Nephron progenitor cell (in vitro differentiated cells): ENCODE data around the gene PITPNC1.

ENCODE experiments used
- DNase-seq: peaks from one replicate; pipeline ENCODE4 v3.0.0; 2021
- H3K27ac Mint-ChIP-seq: 2 replicates; pipeline ENCODE4 v1.8.0; 2021; ENCODE audit warnings: mild to moderate bottlenecking, moderate library complexity, mixed read lengths
- H3K27me3 Mint-ChIP-seq: 2 replicates; pipeline ENCODE4 v1.8.0; 2021; ENCODE audit warnings: mild to moderate bottlenecking, low read depth, mixed read lengths; ENCODE audit not compliant: poor library complexity
- H3K36me3 Mint-ChIP-seq: 2 replicates; pipeline ENCODE4 v1.8.0; 2021; ENCODE audit warnings: low read depth, mixed read lengths
- H3K4me1 Mint-ChIP-seq: 2 replicates; pipeline ENCODE4 v1.8.0; 2021; ENCODE audit warnings: mixed read lengths
- H3K4me3 Mint-ChIP-seq: 2 replicates; pipeline ENCODE4 v1.8.0; 2021; ENCODE audit warnings: mild to moderate bottlenecking, moderate library complexity, mixed read lengths
- H3K9me3 Mint-ChIP-seq: 2 replicates; pipeline ENCODE4 v1.8.0; 2021; ENCODE audit warnings: mild to moderate bottlenecking, moderate library complexity, mixed read lengths
- TF ChIP-seq, protein P1 (sequence below): fragments of 200-600 bp; sonication (generic); IDR thresholded peaks from 2 replicates; pipeline ENCODE4 v1.5.0; 2021; ENCODE audit warnings: antibody characterized with exemption

PITPNC1 gene

DNA sequence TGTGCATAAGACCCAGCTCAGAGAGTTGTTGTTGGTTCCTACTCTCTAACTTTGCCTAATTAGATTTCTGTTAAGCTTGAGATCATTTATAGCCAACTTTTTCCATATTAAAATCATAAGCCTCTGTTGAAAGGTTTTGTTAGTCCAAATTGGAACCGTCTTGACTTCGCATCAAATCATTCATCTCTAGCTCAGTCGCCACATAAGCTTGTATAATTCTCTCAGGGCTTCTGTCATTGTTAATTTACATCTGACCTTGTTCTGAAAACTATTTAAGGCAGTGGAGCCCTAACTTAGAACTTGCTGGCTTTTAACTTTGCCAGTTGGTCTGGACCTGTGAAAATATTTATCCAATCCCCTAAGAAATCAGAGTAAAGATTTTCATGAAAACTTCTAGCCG, 107.2 kb downstream of the PITPNC1 start:
- TF ChIP-seq, protein P1, sequence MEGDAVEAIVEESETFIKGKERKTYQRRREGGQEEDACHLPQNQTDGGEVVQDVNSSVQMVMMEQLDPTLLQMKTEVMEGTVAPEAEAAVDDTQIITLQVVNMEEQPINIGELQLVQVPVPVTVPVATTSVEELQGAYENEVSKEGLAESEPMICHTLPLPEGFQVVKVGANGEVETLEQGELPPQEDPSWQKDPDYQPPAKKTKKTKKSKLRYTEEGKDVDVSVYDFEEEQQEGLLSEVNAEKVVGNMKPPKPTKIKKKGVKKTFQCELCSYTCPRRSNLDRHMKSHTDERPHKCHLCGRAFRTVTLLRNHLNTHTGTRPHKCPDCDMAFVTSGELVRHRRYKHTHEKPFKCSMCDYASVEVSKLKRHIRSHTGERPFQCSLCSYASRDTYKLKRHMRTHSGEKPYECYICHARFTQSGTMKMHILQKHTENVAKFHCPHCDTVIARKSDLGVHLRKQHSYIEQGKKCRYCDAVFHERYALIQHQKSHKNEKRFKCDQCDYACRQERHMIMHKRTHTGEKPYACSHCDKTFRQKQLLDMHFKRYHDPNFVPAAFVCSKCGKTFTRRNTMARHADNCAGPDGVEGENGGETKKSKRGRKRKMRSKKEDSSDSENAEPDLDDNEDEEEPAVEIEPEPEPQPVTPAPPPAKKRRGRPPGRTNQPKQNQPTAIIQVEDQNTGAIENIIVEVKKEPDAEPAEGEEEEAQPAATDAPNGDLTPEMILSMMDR, result no peak
- no peaks in the 10 kb centered on the region for H3K36me3 Mint-ChIP-seq
- no peak overlapping the region for H3K4me3 Mint-ChIP-seq
- H3K27ac Mint-ChIP-seq, result no peak overlapping the region
- H3K27me3 Mint-ChIP-seq, result peaks cover 6% of the 10 kb centered on the region
- DNase-seq, result no peak
- H3K4me1 Mint-ChIP-seq, result peaks cover 44% of the 10 kb centered on the region
- no peaks in the 10 kb centered on the region for H3K9me3 Mint-ChIP-seq

DNA sequence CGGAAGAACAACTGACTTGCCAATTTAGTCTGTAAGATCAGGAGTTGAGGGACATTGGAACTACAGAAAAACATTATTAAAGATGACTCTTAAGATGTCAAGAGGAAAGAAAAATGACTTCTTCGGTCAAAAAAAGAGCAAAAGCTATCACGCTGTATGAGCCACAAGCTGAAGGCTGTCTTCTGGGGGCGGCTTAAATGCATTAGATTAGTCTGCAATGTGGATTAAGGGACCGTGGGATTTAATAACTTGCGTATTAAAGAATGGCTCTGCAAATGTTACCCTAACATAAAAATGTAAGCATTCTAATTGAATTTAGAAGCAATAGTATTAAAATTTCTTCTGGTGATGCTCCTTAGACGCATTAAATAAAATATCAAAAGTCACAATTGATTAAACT, 108.6 kb downstream of the PITPNC1 start:
- TF ChIP-seq, protein P1, result no peak
- H3K27me3 Mint-ChIP-seq, result peaks cover 6% of the 10 kb centered on the region
- no peak for DNase-seq
- no peak overlapping the region for H3K27ac Mint-ChIP-seq
- no peak overlapping the region for H3K4me3 Mint-ChIP-seq
- no peaks in the 10 kb centered on the region for H3K36me3 Mint-ChIP-seq
- H3K4me1 Mint-ChIP-seq, result peaks cover 41% of the 10 kb centered on the region
- H3K9me3 Mint-ChIP-seq, result no peaks in the 10 kb centered on the region

DNA sequence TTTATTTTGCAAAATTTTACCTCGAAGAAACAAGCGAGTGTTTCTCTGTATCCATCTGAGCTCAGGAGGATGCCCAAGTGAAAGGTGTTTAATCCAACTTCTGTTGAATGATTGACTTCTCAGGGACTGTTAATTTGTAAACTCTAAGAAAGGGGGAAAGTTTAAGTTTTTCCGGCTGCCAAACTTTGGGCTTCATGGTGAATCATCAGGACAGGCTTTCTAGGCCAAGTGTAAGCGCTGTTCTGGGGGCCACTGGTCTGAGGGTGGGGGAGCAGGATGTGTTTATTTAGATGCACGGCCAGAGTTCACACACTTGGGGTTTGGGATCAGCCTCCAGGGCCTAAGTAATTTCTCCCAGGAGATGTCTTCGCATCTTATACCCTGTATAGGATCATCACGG, 110.4 kb downstream of the PITPNC1 start:
- H3K27me3 Mint-ChIP-seq, result peaks cover 3% of the 10 kb centered on the region
- no peak for DNase-seq
- TF ChIP-seq, protein P1, result no peak
- no peak overlapping the region for H3K4me3 Mint-ChIP-seq
- H3K36me3 Mint-ChIP-seq, result no peaks in the 10 kb centered on the region
- H3K9me3 Mint-ChIP-seq, result no peaks in the 10 kb centered on the region
- peaks cover 44% of the 10 kb centered on the region for H3K4me1 Mint-ChIP-seq
- peak overlapping the region; percentile 50 for H3K27ac Mint-ChIP-seq

DNA sequence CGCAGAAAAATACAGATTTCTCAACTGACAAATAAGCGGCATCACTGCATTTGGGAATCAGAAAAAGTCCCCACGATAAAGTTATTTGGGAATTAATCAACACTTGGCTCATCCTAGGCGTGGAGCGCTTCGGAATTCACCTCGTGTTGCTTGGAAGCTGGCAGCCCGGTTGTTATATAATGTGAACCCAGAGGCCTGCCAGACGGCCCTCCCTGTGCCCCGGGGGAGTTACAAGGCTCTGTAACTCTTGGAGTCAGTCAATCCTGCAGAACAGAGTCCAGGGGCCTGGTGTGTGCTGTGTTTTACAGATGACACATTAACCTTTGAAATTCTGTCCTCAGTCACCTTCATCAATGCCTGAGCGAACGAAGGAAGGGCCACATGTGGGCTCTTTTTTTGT, 111.1 kb downstream of the PITPNC1 start:
- DNase-seq, result no peak
- H3K4me3 Mint-ChIP-seq, result no peak overlapping the region
- TF ChIP-seq, protein P1, result no peak
- H3K27ac Mint-ChIP-seq, result peak overlapping the region; percentile 50
- no peaks in the 10 kb centered on the region for H3K36me3 Mint-ChIP-seq
- H3K27me3 Mint-ChIP-seq, result peaks cover 3% of the 10 kb centered on the region
- no peaks in the 10 kb centered on the region for H3K9me3 Mint-ChIP-seq
- H3K4me1 Mint-ChIP-seq, result peaks cover 44% of the 10 kb centered on the region

DNA sequence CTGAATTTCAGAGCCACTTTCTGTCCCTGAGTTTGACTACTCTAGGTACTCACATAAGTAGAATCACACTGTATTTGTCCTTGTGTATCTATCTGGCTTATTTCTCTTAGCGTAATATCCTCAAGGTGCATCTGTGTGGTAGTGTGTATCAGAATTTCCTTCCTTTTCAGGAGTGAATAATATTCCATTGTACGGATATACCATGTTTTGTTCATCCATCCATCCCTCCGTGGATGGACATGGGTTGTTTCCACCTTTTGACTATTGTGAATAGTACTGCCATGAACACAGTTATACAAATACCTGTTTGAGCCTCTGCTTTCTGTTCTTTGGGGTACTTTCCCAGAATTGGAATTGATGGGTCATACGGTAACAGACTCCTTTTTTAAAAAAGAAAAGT, 111.7 kb downstream of the PITPNC1 start:
- no peaks in the 10 kb centered on the region for H3K27me3 Mint-ChIP-seq
- no peak overlapping the region for H3K4me3 Mint-ChIP-seq
- no peak overlapping the region for H3K27ac Mint-ChIP-seq
- no peaks in the 10 kb centered on the region for H3K9me3 Mint-ChIP-seq
- no peak for DNase-seq
- TF ChIP-seq, protein P1, result no peak
- H3K36me3 Mint-ChIP-seq, result no peaks in the 10 kb centered on the region
- H3K4me1 Mint-ChIP-seq, result peaks cover 48% of the 10 kb centered on the region

DNA sequence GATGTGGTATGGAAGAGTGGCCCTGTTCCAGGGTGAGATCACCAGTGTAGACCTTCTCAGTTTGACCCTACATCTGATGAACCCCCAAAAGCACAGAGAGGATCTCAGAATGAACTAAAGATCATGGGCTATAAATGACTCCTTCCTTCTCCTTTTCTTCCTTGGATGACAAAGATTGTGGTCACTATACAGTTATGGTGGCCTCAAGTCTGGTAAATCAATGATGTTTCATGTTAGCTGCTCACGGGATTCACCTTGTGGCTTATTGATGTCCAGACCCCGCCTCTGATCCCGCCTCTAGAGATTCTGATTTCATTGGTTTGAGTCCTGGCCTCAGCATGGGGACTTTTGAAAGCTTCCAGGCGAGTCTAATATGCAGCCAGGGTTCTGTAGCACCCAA, 112.2 kb downstream of the PITPNC1 start:
- TF ChIP-seq, protein P1, result no peak
- Mint-ChIP-seq H3K9me3 (no peaks in the 10 kb centered on the region), H3K36me3 (no peaks in the 10 kb centered on the region), H3K27me3 (peaks cover 4% of the 10 kb centered on the region), H3K4me3 (no peak overlapping the region), H3K27ac (no peak overlapping the region), H3K4me1 (peaks cover 49% of the 10 kb centered on the region)
- no peak for DNase-seq
